ENCODE results near the gene CRYBA4. TPM values are rescaled to one million over a fixed set of nuclear protein-coding genes. Genes with fewer than 3 reads are reported as not detected.

CRYBA4 gene
- total RNA-seq, 1 donor, result not detected

DNA sequence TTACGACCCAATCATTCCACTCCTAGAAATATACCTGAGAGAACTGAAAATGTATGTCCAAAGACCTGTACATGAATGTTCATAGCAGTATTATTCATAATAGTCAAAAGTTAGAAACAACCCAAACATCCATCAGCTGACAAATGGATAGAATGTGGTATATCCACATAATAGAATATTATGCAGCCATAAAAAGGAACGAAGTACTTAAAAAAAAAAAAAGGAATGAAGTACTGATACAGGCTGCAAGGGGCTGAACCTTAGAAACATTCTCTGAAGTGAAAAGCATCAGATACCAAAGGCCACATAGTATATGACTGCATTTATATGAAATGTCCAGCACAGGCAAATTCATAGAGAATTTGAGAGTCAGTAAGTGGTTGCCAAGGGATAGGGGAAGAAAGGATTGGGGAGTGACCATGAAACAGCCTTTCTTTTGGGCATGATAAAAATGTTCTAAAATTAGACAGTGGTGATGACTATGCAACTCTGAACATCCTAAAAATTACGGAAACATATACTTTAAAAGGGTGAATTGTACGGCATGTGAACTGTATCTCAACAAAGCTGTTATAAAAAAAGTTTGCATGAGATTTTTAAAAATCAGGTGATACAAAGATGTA, 33.7 kb upstream of the CRYBA4 start:
- peak; percentile 24 for DNase-seq (ENCODE audit: low read depth)
- H3K4me3 ChIP-seq (ENCODE audit: low read depth, low read length), result no peak overlapping the region
- TF ChIP-seq, protein P1, sequence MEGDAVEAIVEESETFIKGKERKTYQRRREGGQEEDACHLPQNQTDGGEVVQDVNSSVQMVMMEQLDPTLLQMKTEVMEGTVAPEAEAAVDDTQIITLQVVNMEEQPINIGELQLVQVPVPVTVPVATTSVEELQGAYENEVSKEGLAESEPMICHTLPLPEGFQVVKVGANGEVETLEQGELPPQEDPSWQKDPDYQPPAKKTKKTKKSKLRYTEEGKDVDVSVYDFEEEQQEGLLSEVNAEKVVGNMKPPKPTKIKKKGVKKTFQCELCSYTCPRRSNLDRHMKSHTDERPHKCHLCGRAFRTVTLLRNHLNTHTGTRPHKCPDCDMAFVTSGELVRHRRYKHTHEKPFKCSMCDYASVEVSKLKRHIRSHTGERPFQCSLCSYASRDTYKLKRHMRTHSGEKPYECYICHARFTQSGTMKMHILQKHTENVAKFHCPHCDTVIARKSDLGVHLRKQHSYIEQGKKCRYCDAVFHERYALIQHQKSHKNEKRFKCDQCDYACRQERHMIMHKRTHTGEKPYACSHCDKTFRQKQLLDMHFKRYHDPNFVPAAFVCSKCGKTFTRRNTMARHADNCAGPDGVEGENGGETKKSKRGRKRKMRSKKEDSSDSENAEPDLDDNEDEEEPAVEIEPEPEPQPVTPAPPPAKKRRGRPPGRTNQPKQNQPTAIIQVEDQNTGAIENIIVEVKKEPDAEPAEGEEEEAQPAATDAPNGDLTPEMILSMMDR (IDR thresholded peaks at IDR 0.05; ENCODE audit: insufficient read depth, low read length), result no peak

- peak overlapping the region; percentile 79 for H3K4me3 ChIP-seq (ENCODE audit: low read depth, low read length)
- TF ChIP-seq, protein P1 (IDR thresholded peaks at IDR 0.05; ENCODE audit: insufficient read depth, low read length), result no peak
- no peak for DNase-seq (ENCODE audit: low read depth)
Measured at GRCh38 chr22:26588729-26589366, 32.9 kb upstream of the CRYBA4 start.

DNA sequence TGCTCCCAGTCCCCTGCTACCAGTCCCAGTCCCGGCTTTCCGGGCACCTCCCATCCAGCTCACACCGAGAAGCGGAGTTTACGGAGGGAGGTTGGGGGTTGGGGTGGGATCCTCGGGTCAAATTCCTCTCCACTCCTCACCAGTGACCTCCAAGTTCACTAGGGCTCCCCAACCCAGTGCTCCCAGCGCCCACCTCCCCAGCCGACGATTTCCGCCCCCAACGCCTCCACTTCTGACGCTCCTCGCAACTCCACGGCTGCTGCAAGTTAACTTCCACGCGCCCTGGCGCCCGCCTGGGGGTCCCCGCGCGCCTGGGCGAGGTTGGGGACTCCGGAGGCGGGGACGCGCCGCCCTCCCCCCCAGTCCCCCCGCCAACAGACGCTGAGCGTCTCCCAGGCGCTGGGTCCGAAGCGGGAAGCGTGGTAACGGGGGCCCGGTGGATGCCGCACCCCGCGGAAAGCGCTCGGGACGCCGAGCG, 32.4 kb upstream of the CRYBA4 start:
- TF ChIP-seq, protein P1 (IDR thresholded peaks at IDR 0.05; ENCODE audit: insufficient read depth, low read length), result no peak
- peak overlapping the region; percentile 79 for H3K4me3 ChIP-seq (ENCODE audit: low read depth, low read length)
- DNase-seq (ENCODE audit: low read depth), result no peak

DNA sequence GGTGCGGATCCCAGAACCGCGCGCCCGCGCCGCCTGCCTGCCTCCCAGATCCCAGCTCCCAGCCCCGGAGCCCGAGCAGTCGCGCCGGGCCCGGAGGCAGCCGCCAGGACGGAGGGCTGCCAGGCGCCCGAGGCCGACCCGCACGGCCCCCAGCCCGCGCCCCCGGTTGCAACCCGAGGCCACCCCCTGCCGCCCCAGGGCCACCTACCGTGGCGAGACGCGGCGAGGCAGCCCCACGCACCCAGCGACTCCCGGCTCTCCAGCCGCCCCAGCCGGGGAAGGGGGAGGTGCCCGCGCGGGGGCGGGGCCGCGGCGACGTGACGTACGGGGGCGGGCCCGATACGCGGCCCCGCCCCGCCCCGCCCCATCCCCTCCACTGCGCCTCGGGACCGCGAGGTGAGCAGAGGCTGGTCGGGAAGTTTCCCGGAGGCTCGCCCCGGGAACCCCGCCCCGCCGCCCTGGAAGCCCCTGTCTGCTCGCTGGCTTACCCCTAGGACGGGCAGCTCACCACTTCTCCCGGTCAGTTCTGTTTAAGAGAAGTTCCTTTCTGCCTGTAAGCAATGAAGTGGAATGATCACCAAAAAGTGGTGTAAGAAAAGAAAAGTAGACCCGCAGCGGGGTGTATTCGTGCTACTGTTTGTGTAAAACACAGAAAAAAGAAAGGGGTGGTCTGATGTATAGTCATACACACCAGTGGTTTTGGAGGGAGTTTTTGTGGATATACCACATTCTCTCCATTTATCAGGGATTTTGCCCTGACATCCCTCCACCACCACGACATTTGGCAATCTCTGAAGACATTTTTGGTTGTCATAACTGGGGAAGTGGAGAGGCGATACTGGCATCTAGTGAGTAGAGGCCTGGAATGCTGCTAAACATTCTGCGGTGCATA, 31.7 kb upstream of the CRYBA4 start, which contains the start of gene TPST2:
TSS of gene TPST2 (minus strand) at position 288 of the 892 bp plus-strand sequence. CDS start 48,502 bp downstream, outside the sequence.
- peak within 1 kb of the TSS; percentile 79 for H3K4me3 ChIP-seq (ENCODE audit: low read depth, low read length)
- peak; percentile 56 for DNase-seq (ENCODE audit: low read depth)
- TF ChIP-seq, protein P1 (IDR thresholded peaks at IDR 0.05; ENCODE audit: insufficient read depth, low read length), result no peak

GRCh38 chr22:26592421-26592891, 29.3 kb upstream of the CRYBA4 start:
- TF ChIP-seq, protein P1 (IDR thresholded peaks at IDR 0.05; ENCODE audit: insufficient read depth, low read length), result no peak
- no peak for DNase-seq (ENCODE audit: low read depth)
- no peak overlapping the region for H3K4me3 ChIP-seq (ENCODE audit: low read depth, low read length)

DNA sequence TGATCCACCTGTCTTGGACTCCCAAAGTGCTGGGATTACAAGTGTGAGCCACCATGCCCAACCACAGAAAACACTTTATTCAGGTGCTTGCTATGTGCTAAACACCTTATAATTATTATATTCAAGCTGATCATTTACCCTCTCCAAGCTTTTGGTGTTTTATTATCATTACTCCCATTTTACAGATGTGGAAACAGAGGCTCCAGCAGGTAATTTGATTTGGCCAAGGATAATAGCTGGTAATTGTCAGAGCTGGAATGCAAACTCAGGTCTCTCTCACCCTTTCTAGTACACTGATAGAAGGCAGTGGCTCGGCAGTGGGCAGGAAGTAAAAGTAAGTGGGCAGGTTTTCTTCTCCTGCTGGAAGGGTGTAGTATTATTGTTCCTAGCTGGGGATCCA, 28.0 kb upstream of the CRYBA4 start:
- H3K4me3 ChIP-seq (ENCODE audit: low read depth, low read length), result no peak overlapping the region
- TF ChIP-seq, protein P1 (IDR thresholded peaks at IDR 0.05; ENCODE audit: insufficient read depth, low read length), result no peak
- no peak for DNase-seq (ENCODE audit: low read depth)

Data from fibroblast of the aortic adventitia (primary cell).